ENCODE measurements around the gene MAJIN.

GRCh38 chr11:64963072-64963631, 8.8 kb downstream of the MAJIN start:
- TF ChIP-seq EZH2 (IDR thresholded peaks at IDR 0.05) (no peak), POLR2AphosphoS5 (IDR thresholded peaks at IDR 0.05; ENCODE audit: borderline replicate concordance, low read depth, low read length) (no peak), FOXP2 (optimal IDR thresholded peaks at IDR 0.05; ENCODE audit: control extremely low read depth, extremely low read length, insufficient read depth) (no peak)
